GM21390 (cell line): ENCODE data around the gene TYR.
"Not testable (repeated sequence)": the region's sequence is repeated elsewhere in the genome, so short reads cannot be mapped to it uniquely, and the experiment has no call there.

Source experiments
- ATAC-seq: cut with Tn5 transposase; IDR thresholded peaks from one replicate; pipeline ENCODE4 v1.9.1; 2021; ENCODE audit not compliant: unreplicated experiment

Gene TYR

GRCh38 chr11:89342880-89343572, 165.4 kb downstream of the TYR start:
- ATAC-seq, result not testable (repeated sequence)
